CD14-positive monocyte (primary cell): ENCODE results near the gene EIF4B. TPM values are rescaled to one million over a fixed set of nuclear protein-coding genes. Genes with fewer than 3 reads are reported as not detected.

ENCODE experiments used
- DNase-seq, 3 donors: peaks; one replicate each; pipeline ENCODE4 v3.0.0-alpha.2; 2011 to 2022
- H2AFZ ChIP-seq: 2 replicates; pipeline ENCODE4 v1.6.0; 2012; ENCODE audit warnings: mild to moderate bottlenecking, low read depth, low read length, inconsistent platforms; ENCODE audit not compliant: insufficient read depth, poor library complexity, severe bottlenecking
- H3K27ac ChIP-seq, 2 donors: 1 replicate in 1 of 2; 2 replicates in 1 of 2; pipeline ENCODE4 v1.5.1; 2012 to 2013; ENCODE audit warnings: low read length in 2 of 2, control low read depth in 1 of 2, inconsistent platforms in 1 of 2, low read depth in 1 of 2, mild to moderate bottlenecking in 1 of 2
- H3K27me3 ChIP-seq, 2 donors: one replicate each; pipeline versions ENCODE4 v1.6.0 to v1.6.1; 2011 to 2013; ENCODE audit warnings: low read length in 2 of 2; ENCODE audit not compliant: control insufficient read depth in 2 of 2, insufficient read depth in 2 of 2
- H3K36me3 ChIP-seq, 2 donors: replicated peaks in 1 of 2; 1 replicate in 1 of 2; 2 replicates in 1 of 2; pipeline versions ENCODE4 v1.5.1 to v1.6.1; 2012 to 2013; ENCODE audit warnings: low read length in 2 of 2, control low read depth in 1 of 2, inconsistent platforms in 1 of 2, mild to moderate bottlenecking in 1 of 2; ENCODE audit not compliant: insufficient read depth in 2 of 2, control insufficient read depth in 1 of 2
- H3K4me1 ChIP-seq, 2 donors: 1 replicate in 1 of 2; 2 replicates in 1 of 2; pipeline versions ENCODE4 v1.5.1 to v1.6.1; 2012 to 2013; ENCODE audit warnings: low read length in 2 of 2, control low read depth in 1 of 2, inconsistent platforms in 1 of 2, mild to moderate bottlenecking in 1 of 2, moderate library complexity in 1 of 2; ENCODE audit not compliant: insufficient read depth in 2 of 2, control insufficient read depth in 1 of 2
- H3K4me2 ChIP-seq: replicated peaks from 2 replicates; pipeline ENCODE3; 2012; ENCODE audit warnings: low read length, moderate library complexity, mild to moderate bottlenecking; ENCODE audit not compliant: poor library complexity, severe bottlenecking; ENCODE audit errors: extremely low read depth
- H3K4me3 ChIP-seq, 3 experiments: fragments of 200-600 bp in 1 of 3; sonication (generic) in 1 of 3; replicated peaks in 1 of 3; 1 replicate in 2 of 3; 2 replicates in 1 of 3; pipeline ENCODE4 v1.5.1; 2011 to 2013; ENCODE audit warnings: low read length in 3 of 3, mild to moderate bottlenecking in 3 of 3, control low read depth in 2 of 3, low read depth in 2 of 3, inconsistent platforms in 1 of 3, moderate library complexity in 1 of 3
- H3K79me2 ChIP-seq: 2 replicates; pipeline ENCODE4 v1.6.0; 2012; ENCODE audit warnings: mild to moderate bottlenecking, control low read depth, inconsistent platforms, low read length, moderate library complexity; ENCODE audit not compliant: insufficient read depth
- H3K9ac ChIP-seq: 2 replicates; pipeline ENCODE4 v1.6.0; 2017; ENCODE audit warnings: low read length, mild to moderate bottlenecking; ENCODE audit not compliant: insufficient read depth, poor library complexity, severe bottlenecking
- H3K9me3 ChIP-seq, 2 donors: replicated peaks in 1 of 2; 1 replicate in 1 of 2; 2 replicates in 1 of 2; pipeline versions ENCODE4 v1.5.1 to v1.6.1; 2012 to 2013; ENCODE audit warnings: low read length in 2 of 2, control low read depth in 1 of 2; ENCODE audit not compliant: control insufficient read depth in 1 of 2, insufficient read depth in 1 of 2
- H4K20me1 ChIP-seq: 2 replicates; pipeline ENCODE4 v1.6.0; 2012; ENCODE audit warnings: mild to moderate bottlenecking, low read length, control low read depth, moderate library complexity; ENCODE audit not compliant: insufficient read depth
- H3K27ac Mint-ChIP-seq, 7 donors: one replicate each; pipeline ENCODE4 v1.8.0; 2020; ENCODE audit warnings: mild to moderate bottlenecking in 7 of 7, mixed read lengths in 7 of 7, moderate library complexity in 6 of 7, inconsistent platforms in 2 of 7
- H3K27me3 Mint-ChIP-seq, 3 donors: one replicate each; pipeline ENCODE4 v1.8.0; 2021 to 2022; ENCODE audit warnings: low read depth in 3 of 3, mild to moderate bottlenecking in 3 of 3, mixed read lengths in 3 of 3, moderate library complexity in 3 of 3, inconsistent platforms in 1 of 3
- H3K36me3 Mint-ChIP-seq, 2 donors: one replicate each; pipeline ENCODE4 v1.8.0; 2020; ENCODE audit warnings: mixed read lengths in 2 of 2, inconsistent platforms in 1 of 2, mild to moderate bottlenecking in 1 of 2
- H3K4me1 Mint-ChIP-seq: one replicate; pipeline ENCODE4 v1.8.0; 2020; ENCODE audit warnings: mild to moderate bottlenecking, mixed read lengths
- H3K4me3 Mint-ChIP-seq, 2 donors: one replicate each; pipeline ENCODE4 v1.8.0; 2020; ENCODE audit warnings: mild to moderate bottlenecking in 2 of 2, mixed read lengths in 2 of 2, moderate library complexity in 1 of 2
- H3K9me3 Mint-ChIP-seq, 7 donors: one replicate each; pipeline ENCODE4 v1.8.0; 2020 to 2022; ENCODE audit warnings: mixed read lengths in 7 of 7, mild to moderate bottlenecking in 6 of 7, moderate library complexity in 6 of 7, inconsistent platforms in 2 of 7
- WGBS: methylation state at CpG from one replicate; pipeline ENCODE4 v1.1.5; 2013; ENCODE audit warnings: missing lambda C conversion rate; ENCODE audit not compliant: insufficient coverage; 5-methylcytosine and 5-hydroxymethylcytosine counted together
- intact Hi-C, 2 donors: fragments of 100-400 bp; cut with micrococcal nuclease; formaldehyde crosslinking; loops; one replicate each; pipeline versions ENCODE4 v1.15.0 to v1.15.1; 2023
- polyA plus RNA-seq, 3 donors: library from polyadenylated mRNA; depleted of rRNA in 1 of 3; unstranded in 2 of 3; stranded (reverse) in 1 of 3; fragments of 300-500 nt in 2 of 3; fragments of >200 nt in 1 of 3; fragmentation: Illumina TruSeq in 2 of 3; gene quantifications; 1 replicate in 2 of 3; 2 replicates in 1 of 3; pipeline ENCODE4 v1.2.3, GENCODE V29; 2012 to 2021
- TF ChIP-seq, protein P1 (sequence below): fragments of 200-600 bp; IDR thresholded peaks from one replicate; pipeline ENCODE4 v1.8.0; 2022; ENCODE audit warnings: antibody characterized with exemption, mild to moderate bottlenecking

The EIF4B gene
- polyA plus RNA-seq, 3 donors: 41.2 to 185 (median 58.6) TPM

DNA sequence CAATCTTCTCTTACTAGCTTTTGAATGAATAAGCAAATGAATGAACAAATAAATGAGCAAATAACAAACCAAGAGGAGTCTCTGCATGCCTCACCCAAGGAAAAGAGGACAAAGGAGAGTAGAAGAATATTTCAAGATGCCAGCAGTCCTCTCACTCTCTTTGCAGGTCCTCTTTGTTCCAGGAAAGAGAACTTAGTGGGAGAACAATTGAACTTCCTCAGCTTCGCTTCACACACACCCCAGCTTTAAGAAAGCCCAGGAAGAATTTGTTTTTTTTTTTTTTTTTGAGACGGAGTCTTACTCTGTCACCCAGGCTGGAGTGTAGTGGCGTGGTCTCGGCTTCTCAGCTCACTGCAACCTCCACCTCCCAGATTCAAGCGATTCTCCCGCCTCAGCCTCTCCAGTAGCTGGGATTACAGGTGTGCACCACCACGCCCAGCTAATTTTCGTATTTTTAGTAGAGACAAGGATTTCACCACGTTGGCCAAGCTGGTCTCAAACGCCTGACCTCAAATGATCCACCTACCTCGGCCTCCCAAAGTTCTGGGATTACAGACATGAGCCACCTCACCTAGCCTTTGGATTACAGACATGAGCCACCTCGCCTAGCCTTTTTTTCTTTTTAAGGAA is 37.0 kb upstream of the EIF4B start:
- no peak overlapping the region for H3K4me3 ChIP-seq
- Mint-ChIP-seq H3K4me1 (no peaks in the 10 kb centered on the region), H3K27me3 (peaks cover 17 to 22% (median 20%) of the 10 kb centered on the region in 3 donors), H3K27ac (no peak overlapping the region), H3K9me3 (peaks cover 0 to 5% (median 0%) of the 10 kb centered on the region in 7 donors), H3K4me3 (no peak overlapping the region), H3K36me3 (no peaks in the 10 kb centered on the region)
- H2AFZ ChIP-seq: no peak overlapping the region
- no peak overlapping the region for H3K27ac ChIP-seq
- no peak overlapping the region for H3K9ac ChIP-seq
- 87% methylated on average over 7 of the region's 12 CpGs for WGBS
- peaks cover 0 to 11% of the 10 kb centered on the region in 2 donors for H3K27me3 ChIP-seq
- no peak for DNase-seq
- H3K9me3 ChIP-seq: no peaks in the 10 kb centered on the region
- H3K79me2 ChIP-seq: no peaks in the 10 kb centered on the region
- no peak overlapping the region for H3K4me2 ChIP-seq
- intact Hi-C loops: no loop called here
- TF ChIP-seq, protein P1, sequence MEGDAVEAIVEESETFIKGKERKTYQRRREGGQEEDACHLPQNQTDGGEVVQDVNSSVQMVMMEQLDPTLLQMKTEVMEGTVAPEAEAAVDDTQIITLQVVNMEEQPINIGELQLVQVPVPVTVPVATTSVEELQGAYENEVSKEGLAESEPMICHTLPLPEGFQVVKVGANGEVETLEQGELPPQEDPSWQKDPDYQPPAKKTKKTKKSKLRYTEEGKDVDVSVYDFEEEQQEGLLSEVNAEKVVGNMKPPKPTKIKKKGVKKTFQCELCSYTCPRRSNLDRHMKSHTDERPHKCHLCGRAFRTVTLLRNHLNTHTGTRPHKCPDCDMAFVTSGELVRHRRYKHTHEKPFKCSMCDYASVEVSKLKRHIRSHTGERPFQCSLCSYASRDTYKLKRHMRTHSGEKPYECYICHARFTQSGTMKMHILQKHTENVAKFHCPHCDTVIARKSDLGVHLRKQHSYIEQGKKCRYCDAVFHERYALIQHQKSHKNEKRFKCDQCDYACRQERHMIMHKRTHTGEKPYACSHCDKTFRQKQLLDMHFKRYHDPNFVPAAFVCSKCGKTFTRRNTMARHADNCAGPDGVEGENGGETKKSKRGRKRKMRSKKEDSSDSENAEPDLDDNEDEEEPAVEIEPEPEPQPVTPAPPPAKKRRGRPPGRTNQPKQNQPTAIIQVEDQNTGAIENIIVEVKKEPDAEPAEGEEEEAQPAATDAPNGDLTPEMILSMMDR: no peak
- H4K20me1 ChIP-seq: no peaks in the 10 kb centered on the region
- no peaks in the 10 kb centered on the region for H3K36me3 ChIP-seq
- H3K4me1 ChIP-seq: peaks cover 0 to 5% of the 10 kb centered on the region in 2 donors

DNA sequence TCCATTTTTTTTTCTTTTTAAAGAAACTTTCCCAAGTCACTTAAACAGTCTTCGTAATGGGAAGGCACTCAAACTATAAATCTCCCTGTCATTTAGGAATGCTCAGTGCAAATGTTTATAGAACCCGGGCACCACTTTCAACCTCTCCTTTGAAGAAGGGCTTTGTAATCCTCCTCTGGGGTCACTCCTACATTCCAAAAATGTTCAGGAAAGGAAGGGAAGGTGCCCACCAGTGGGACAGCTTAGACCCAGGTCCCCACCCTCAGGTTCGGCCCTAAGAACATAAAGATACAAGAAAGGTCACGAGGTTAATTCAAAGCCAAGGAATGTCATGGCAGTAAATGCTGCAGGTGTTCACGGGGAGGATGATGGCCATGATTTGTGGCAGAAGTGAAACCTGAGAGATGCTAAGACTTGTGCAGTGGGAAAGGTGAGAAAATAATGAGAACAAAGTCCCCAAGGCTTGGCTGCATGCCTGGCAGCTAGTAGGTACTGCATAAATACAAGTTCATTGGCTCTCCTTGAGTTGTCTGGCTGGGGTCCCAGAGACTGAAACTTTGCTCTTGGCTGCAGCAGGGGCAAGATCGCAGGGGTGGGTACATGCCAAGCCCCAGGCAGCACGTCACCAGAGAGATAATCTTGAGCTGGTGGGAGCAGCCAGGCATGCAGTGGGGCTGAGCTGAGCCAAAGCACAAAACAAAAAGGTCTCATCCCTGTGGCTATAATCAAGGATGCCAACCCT is 36.3 kb upstream of the EIF4B start:
- Histone ChIP-seq H3K79me2 (no peaks in the 10 kb centered on the region), H3K27ac (no peak overlapping the region), H3K4me2 (no peak overlapping the region), H2AFZ (no peak overlapping the region), H3K27me3 (peaks cover 0 to 7% of the 10 kb centered on the region in 2 donors), H4K20me1 (no peaks in the 10 kb centered on the region), H3K9me3 (no peaks in the 10 kb centered on the region), H3K9ac (no peak overlapping the region), H3K36me3 (no peaks in the 10 kb centered on the region), H3K4me3 (no peak overlapping the region), H3K4me1 (peaks cover 0 to 5% of the 10 kb centered on the region in 2 donors)
- no peak for DNase-seq
- no peak overlapping the region for H3K27ac Mint-ChIP-seq
- TF ChIP-seq, protein P1: no peak
- H3K36me3 Mint-ChIP-seq: no peaks in the 10 kb centered on the region
- peaks cover 14 to 16% (median 15%) of the 10 kb centered on the region in 3 donors for H3K27me3 Mint-ChIP-seq
- WGBS: 96% methylated on average over 5 of the region's 7 CpGs
- H3K4me3 Mint-ChIP-seq: no peak overlapping the region
- intact Hi-C loops: no loop called here
- peaks cover 0 to 5% (median 0%) of the 10 kb centered on the region in 7 donors for H3K9me3 Mint-ChIP-seq
- H3K4me1 Mint-ChIP-seq: no peaks in the 10 kb centered on the region
